Endothelial cell of umbilical vein (primary cell): ENCODE measurements around the gene SDK2. TPM values are rescaled to one million over a fixed set of nuclear protein-coding genes. Genes with fewer than 3 reads are reported as not detected.

Source experiments
- BruUV-seq: library from RNA; stranded (reverse); fragments of 400-500 nt; replicated peaks from 2 replicates; lab custom pipeline; 2021; lab: Mats Ljungman, UMichigan
- CTCF ChIA-PET: fragments of 300-600, 350-600 bp; sonication (Branson Sonifier 250); formaldehyde crosslinking; loops from one replicate; lab custom pipeline; 2021; ENCODE audit warnings: antibody characterized with exemption, inconsistent platforms; lab: Charles Lee
- POLR2A ChIA-PET: fragments of 300-600, 350-600 bp; sonication (Branson Sonifier 250); formaldehyde crosslinking; loops from one replicate; lab custom pipeline; 2021; ENCODE audit warnings: antibody characterized with exemption, inconsistent platforms; lab: Charles Lee
- DNase-seq: peaks from one replicate; pipeline ENCODE4 v3.0.0-alpha.2; 2011; ENCODE audit warnings: low read depth, low spot score
- FAIRE-seq: peaks from 2 replicates; lab custom pipeline; 2011; peaks lifted over from hg19 to GRCh38; lab: Jason Lieb, UNC
- H2AFZ ChIP-seq: 2 replicates; pipeline ENCODE4 v1.6.0; 2012; ENCODE audit warnings: low read depth, low read length, control low read depth, inconsistent platforms
- H3K27ac ChIP-seq: 2 replicates; pipeline ENCODE4 v1.5.1; 2011; ENCODE audit warnings: low read depth, mild to moderate bottlenecking, control low read depth, low read length, moderate library complexity; ENCODE audit not compliant: insufficient read depth
- H3K27me3 ChIP-seq, 2 experiments: 2 replicates each; pipeline versions ENCODE4 v1.6.0 to v1.6.1; 2011; ENCODE audit warnings: low read length in 2 of 2, mixed read lengths in 1 of 2; ENCODE audit not compliant: control insufficient read depth in 2 of 2, insufficient read depth in 2 of 2
- H3K36me3 ChIP-seq, 2 experiments: 2 replicates in 1 of 2; 3 replicates in 1 of 2; pipeline ENCODE4 v1.5.1; 2011; ENCODE audit warnings: low read length in 2 of 2, mild to moderate bottlenecking in 1 of 2, moderate library complexity in 1 of 2; ENCODE audit not compliant: control insufficient read depth in 2 of 2, insufficient read depth in 2 of 2; ENCODE audit errors: extremely low read depth in 1 of 2
- H3K4me1 ChIP-seq: 3 replicates; pipeline ENCODE4 v1.5.1; 2011; ENCODE audit warnings: mild to moderate bottlenecking, low read length; ENCODE audit not compliant: control insufficient read depth, insufficient read depth; ENCODE audit errors: extremely low read depth
- H3K4me2 ChIP-seq: 2 replicates; pipeline ENCODE4 v1.6.1; 2011; ENCODE audit warnings: low read length, control low read depth, mixed read lengths; ENCODE audit not compliant: insufficient read depth
- H3K4me3 ChIP-seq, 3 experiments: fragments of 200-600 bp in 1 of 3; sonication (generic), shearing (Covaris generic) in 1 of 3; replicated peaks in 1 of 3; 2 replicates each; pipeline ENCODE4 v1.5.1; 2011 to 2016; ENCODE audit warnings: control low read depth in 3 of 3, low read length in 3 of 3, mild to moderate bottlenecking in 2 of 3, inconsistent platforms in 1 of 3, low read depth in 1 of 3, moderate library complexity in 1 of 3; ENCODE audit not compliant: insufficient read depth in 1 of 3
- H3K79me2 ChIP-seq: 2 replicates; pipeline ENCODE4 v1.6.0; 2012; ENCODE audit warnings: low read length, inconsistent platforms; ENCODE audit not compliant: control insufficient read depth, insufficient read depth
- H3K9ac ChIP-seq: replicated peaks from 2 replicates; pipeline ENCODE3; 2011; ENCODE audit warnings: low read length, control low read depth; ENCODE audit not compliant: insufficient read depth; ENCODE audit errors: extremely low read depth
- H3K9me1 ChIP-seq: replicated peaks from 3 replicates; pipeline ENCODE4 v1.6.0; 2011; ENCODE audit warnings: mild to moderate bottlenecking, low read length; ENCODE audit not compliant: control insufficient read depth, insufficient read depth; ENCODE audit errors: extremely low read depth
- H3K9me3 ChIP-seq: replicated peaks from 2 replicates; pipeline ENCODE4 v1.5.1; 2012; ENCODE audit warnings: low read length, inconsistent platforms; ENCODE audit not compliant: control insufficient read depth, insufficient read depth
- H4K20me1 ChIP-seq: replicated peaks from 2 replicates; pipeline ENCODE3; 2011; ENCODE audit warnings: mild to moderate bottlenecking, low read length; ENCODE audit not compliant: control insufficient read depth, insufficient read depth; ENCODE audit errors: extremely low read depth
- EZH2 ChIP-seq: IDR thresholded peaks from 2 replicates; pipeline ENCODE4 v1.6.1; 2012; ENCODE audit warnings: borderline replicate concordance, low read depth, mild to moderate bottlenecking, moderate library complexity, low read length, inconsistent platforms; ENCODE audit not compliant: severe bottlenecking
- FOS ChIP-seq: IDR thresholded peaks from 2 replicates; pipeline ENCODE4 v1.6.1; 2011; ENCODE audit warnings: mild to moderate bottlenecking, low read length, moderate library complexity, borderline replicate concordance; ENCODE audit not compliant: insufficient read depth
- GATA2 ChIP-seq: IDR thresholded peaks from 2 replicates; pipeline ENCODE4 v1.7.0; 2011; ENCODE audit warnings: low read depth, mild to moderate bottlenecking, moderate library complexity, mixed read lengths, low read length; ENCODE audit not compliant: insufficient read length, insufficient read depth
- JUN ChIP-seq: IDR thresholded peaks from 2 replicates; pipeline ENCODE4 v1.6.1; 2011; ENCODE audit warnings: borderline replicate concordance, low read depth; ENCODE audit not compliant: insufficient read length, insufficient read depth
- MYC ChIP-seq: IDR thresholded peaks from one replicate; pipeline ENCODE4 v1.6.1; 2011; ENCODE audit warnings: mild to moderate bottlenecking, low read depth, low read length
- POLR2A ChIP-seq: IDR thresholded peaks from 2 replicates; pipeline ENCODE4 v1.6.1; 2012; ENCODE audit warnings: low read depth, mild to moderate bottlenecking, control low read depth, low read length
- POLR2AphosphoS5 ChIP-seq: IDR thresholded peaks from 2 replicates; pipeline ENCODE4 v1.6.1; 2012; ENCODE audit warnings: low read depth, mild to moderate bottlenecking, control low read depth, low read length, moderate library complexity; ENCODE audit not compliant: insufficient read depth
- dilution Hi-C: fragments of 300-500 bp; cut with MboI; formaldehyde crosslinking; loops from one replicate; pipeline ENCODE4 v1.15.0; 2019; ENCODE audit warnings: low sequenced_read_pairs; ENCODE audit not compliant: extremely low pct_ligation_motif_present
- intact Hi-C: fragments of 100-400 bp; cut with micrococcal nuclease; formaldehyde crosslinking; loops from one replicate; pipeline ENCODE4 v1.10.0; 2022
- polyA plus RNA-seq, 4 experiments: library from polyadenylated mRNA; depleted of rRNA in 3 of 4; stranded (reverse) in 3 of 4; unstranded in 1 of 4; fragments of >200 nt; gene quantifications; 2 replicates each; pipeline versions ENCODE4 v1.2.1 to v1.2.3, GENCODE V29; 2011 to 2012; ENCODE audit warnings: missing spikeins in 1 of 4
- total RNA-seq: library from RNA; stranded (reverse); gene quantifications from 2 replicates; pipeline ENCODE4 v1.2.3, GENCODE V29; 2021
- TF ChIP-seq, protein P1 (sequence below): IDR thresholded peaks from 2 replicates; pipeline ENCODE4 v1.6.1; 2011; ENCODE audit not compliant: insufficient read depth, insufficient read length
- TF ChIP-seq, protein P2 (sequence below), 2 donors: IDR thresholded peaks; 1 replicate in 1 of 2; 2 replicates in 1 of 2; pipeline ENCODE4 v1.5.1; 2011; ENCODE audit warnings: low read length in 2 of 2, mild to moderate bottlenecking in 2 of 2, moderate library complexity in 2 of 2, control low read depth in 1 of 2, inconsistent platforms in 1 of 2, low read depth in 1 of 2; ENCODE audit not compliant: insufficient read depth in 1 of 2; ENCODE audit errors: extremely low read depth in 1 of 2

SDK2 gene
- total and polyA plus RNA-seq, 2 donors (not counting 3 experiments of a cell fraction or from before 2014, with no cell fraction given) = not detected

DNA sequence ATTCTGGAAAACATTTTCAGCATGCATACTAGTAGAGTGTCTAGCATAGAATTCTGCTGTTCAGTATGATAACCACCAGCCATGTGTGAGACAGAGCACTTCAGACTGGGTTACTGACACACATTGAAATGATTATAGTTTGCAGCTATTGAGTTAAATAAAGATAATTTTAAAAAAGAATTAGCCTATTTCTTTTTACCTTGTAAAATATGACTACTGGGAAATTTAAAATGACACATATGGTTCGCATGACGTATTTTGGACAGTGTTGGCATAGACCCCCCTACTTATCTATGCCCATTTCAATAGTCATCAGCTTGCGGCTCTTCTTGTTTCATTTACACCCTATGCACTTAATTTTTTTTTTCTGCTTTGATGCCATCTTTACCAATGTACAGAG lies 4.7 kb upstream of the SDK2 start:
- POLR2A ChIA-PET = no interaction called here
- no peak overlapping the region for H2AFZ ChIP-seq
- DNase-seq (no peak), FAIRE-seq (no peak)
- no peaks in the 10 kb centered on the region for H3K79me2 ChIP-seq
- H4K20me1 ChIP-seq = no peaks in the 10 kb centered on the region
- H3K4me2 ChIP-seq = no peak overlapping the region
- TF ChIP-seq POLR2A (no peak), FOS (no peak), GATA2 (no peak), EZH2 (no peak), POLR2AphosphoS5 (no peak), JUN (no peak), MYC (no peak)
- TF ChIP-seq, protein P1, sequence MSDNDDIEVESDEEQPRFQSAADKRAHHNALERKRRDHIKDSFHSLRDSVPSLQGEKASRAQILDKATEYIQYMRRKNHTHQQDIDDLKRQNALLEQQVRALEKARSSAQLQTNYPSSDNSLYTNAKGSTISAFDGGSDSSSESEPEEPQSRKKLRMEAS = no peak
- TF ChIP-seq, protein P2, sequence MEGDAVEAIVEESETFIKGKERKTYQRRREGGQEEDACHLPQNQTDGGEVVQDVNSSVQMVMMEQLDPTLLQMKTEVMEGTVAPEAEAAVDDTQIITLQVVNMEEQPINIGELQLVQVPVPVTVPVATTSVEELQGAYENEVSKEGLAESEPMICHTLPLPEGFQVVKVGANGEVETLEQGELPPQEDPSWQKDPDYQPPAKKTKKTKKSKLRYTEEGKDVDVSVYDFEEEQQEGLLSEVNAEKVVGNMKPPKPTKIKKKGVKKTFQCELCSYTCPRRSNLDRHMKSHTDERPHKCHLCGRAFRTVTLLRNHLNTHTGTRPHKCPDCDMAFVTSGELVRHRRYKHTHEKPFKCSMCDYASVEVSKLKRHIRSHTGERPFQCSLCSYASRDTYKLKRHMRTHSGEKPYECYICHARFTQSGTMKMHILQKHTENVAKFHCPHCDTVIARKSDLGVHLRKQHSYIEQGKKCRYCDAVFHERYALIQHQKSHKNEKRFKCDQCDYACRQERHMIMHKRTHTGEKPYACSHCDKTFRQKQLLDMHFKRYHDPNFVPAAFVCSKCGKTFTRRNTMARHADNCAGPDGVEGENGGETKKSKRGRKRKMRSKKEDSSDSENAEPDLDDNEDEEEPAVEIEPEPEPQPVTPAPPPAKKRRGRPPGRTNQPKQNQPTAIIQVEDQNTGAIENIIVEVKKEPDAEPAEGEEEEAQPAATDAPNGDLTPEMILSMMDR (IDR thresholded peaks at IDR 0.05; ENCODE audit: extremely low read depth in 1 of 2, insufficient read depth in 1 of 2, low read depth in 1 of 2, low read length in 2 of 2) = no peak
- H3K9ac ChIP-seq = no peak overlapping the region
- no peaks in the 10 kb centered on the region for H3K4me1 ChIP-seq
- H3K9me1 ChIP-seq = no peaks in the 10 kb centered on the region
- intact Hi-C loops (no loop called here), dilution Hi-C loops (no loop called here)
- H3K27ac ChIP-seq = no peak overlapping the region
- peaks cover 10 to 22% of the 10 kb centered on the region in 2 experiments for H3K27me3 ChIP-seq
- H3K9me3 ChIP-seq = no peaks in the 10 kb centered on the region
- H3K36me3 ChIP-seq = no peaks in the 10 kb centered on the region
- no TSS peak for BruUV-seq
- CTCF ChIA-PET = no interaction called here
- H3K4me3 ChIP-seq = no peak overlapping the region
